Activated naive CD8-positive, alpha-beta T cell (primary cell): ENCODE measurements around the gene UBTD2.
"Not testable (repeated sequence)": the region's sequence is repeated elsewhere in the genome, so short reads cannot be mapped to it uniquely, and the experiment has no call there.

Experiments used
- H3K27ac Mint-ChIP-seq: one replicate; pipeline ENCODE4 v1.8.0; 2021; ENCODE audit warnings: mixed read lengths
- H3K27me3 Mint-ChIP-seq: one replicate; pipeline ENCODE4 v1.8.0; 2021; ENCODE audit warnings: mixed read lengths
- H3K36me3 Mint-ChIP-seq: one replicate; pipeline ENCODE4 v1.8.0; 2021; ENCODE audit warnings: mixed read lengths
- H3K4me1 Mint-ChIP-seq: one replicate; pipeline ENCODE4 v1.8.0; 2021; ENCODE audit warnings: low read depth, mixed read lengths
- H3K4me3 Mint-ChIP-seq: one replicate; pipeline ENCODE4 v1.8.0; 2021; ENCODE audit warnings: mild to moderate bottlenecking, mixed read lengths
- H3K9me3 Mint-ChIP-seq: one replicate; pipeline ENCODE4 v1.8.0; 2021; ENCODE audit warnings: low read depth, mixed read lengths

The UBTD2 gene, protein sequence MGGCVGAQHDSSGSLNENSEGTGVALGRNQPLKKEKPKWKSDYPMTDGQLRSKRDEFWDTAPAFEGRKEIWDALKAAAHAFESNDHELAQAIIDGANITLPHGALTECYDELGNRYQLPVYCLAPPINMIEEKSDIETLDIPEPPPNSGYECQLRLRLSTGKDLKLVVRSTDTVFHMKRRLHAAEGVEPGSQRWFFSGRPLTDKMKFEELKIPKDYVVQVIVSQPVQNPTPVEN

GRCh38 chr5:172283020-172283861, at the start of gene UBTD2:
Gene UBTD2, minus strand, starts transcription at chr5:172283764. Its CDS starts 99 bp downstream, at chr5:172283665.
- Mint-ChIP-seq H3K36me3 (no peaks in the 10 kb centered on the region), H3K27me3 (no peaks in the 10 kb centered on the region), H3K4me3 (peak within 1 kb of the TSS; percentile 90), H3K9me3 (no peaks in the 10 kb centered on the region), H3K4me1 (peaks cover 29% of the 10 kb centered on the region), H3K27ac (peak within 1 kb of the TSS; percentile 46)

GRCh38 chr5:172326901-172327300, 43.3 kb upstream of the UBTD2 start:
- H3K9me3 Mint-ChIP-seq, H3K27me3 Mint-ChIP-seq, H3K27ac Mint-ChIP-seq, H3K4me3 Mint-ChIP-seq, H3K36me3 Mint-ChIP-seq, H3K4me1 Mint-ChIP-seq: not testable (repeated sequence)

DNA sequence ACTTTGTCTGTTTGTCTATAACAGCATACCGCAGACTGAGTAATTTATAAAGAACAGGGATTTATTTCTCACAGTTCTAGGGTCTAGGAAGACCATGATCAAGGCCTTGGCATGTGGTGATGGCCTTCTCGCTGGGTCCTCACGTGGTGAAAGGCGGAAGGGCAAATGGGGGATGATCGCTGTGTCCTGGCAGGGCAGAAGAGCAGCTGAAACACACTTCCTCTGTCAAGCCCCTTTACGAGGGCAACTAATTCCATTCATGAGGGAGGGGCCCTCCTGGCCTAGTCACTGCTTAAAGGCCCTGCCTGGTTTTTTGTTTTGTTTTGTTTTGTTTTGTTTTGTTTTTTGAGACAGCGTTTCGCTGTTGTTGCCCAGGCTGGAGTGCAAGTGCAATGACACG, 41.9 kb upstream of the UBTD2 start:
- H3K4me3 Mint-ChIP-seq: no peak overlapping the region
- no peak overlapping the region for H3K27ac Mint-ChIP-seq
- no peaks in the 10 kb centered on the region for H3K9me3 Mint-ChIP-seq
- H3K27me3 Mint-ChIP-seq: no peaks in the 10 kb centered on the region
- H3K4me1 Mint-ChIP-seq: no peaks in the 10 kb centered on the region
- H3K36me3 Mint-ChIP-seq: no peaks in the 10 kb centered on the region

DNA sequence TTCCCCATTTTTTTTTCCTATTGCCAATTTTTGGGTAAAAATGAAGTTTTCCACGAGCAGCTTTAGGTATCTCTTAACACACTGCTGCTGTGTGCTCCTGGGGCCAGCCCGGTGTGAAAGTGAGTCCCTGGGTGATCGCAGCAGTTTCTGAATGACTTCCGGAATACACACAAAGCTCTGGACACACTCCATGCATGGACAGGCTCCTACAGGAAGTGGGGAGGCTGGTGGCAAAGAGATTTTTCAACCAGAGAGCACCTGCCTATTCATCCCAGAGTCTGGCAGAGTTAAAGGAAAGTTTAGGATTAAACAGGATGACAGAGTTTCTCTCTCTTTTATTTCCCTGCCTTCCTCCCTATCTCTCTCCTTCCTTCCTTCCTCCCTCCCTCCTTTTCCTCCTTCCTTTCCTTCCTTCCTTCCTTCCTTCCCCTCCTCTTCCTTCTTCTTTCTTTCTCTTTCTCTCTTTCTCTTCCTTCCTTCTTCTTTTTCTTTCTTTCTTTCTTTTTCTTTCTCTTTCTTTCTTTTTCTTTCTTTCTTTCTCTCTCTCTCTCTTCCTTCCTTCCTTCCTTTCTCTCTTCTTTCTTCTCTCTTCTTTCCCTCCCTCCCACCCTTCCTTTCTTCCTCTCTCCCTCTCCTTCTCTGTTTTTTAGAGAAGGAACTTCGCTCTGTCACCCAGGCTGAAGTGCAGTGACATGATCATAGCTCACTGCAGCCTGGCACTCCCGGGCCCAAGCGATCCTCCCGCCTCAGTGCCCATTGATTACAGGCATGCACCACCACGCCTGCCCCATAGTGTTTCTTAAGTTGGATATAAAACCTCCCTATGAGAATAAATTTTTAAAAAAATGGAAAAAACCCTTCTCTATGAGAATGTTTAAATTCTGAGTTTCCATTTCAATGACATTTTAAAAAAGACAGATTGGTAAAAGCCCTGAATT, 38.7 kb upstream of the UBTD2 start:
- Mint-ChIP-seq H3K9me3 (no peaks in the 10 kb centered on the region), H3K4me3 (no peak overlapping the region), H3K4me1 (no peaks in the 10 kb centered on the region), H3K36me3 (no peaks in the 10 kb centered on the region), H3K27me3 (no peaks in the 10 kb centered on the region), H3K27ac (no peak overlapping the region)

GRCh38 chr5:172321593-172321992, 38.0 kb upstream of the UBTD2 start:
- Mint-ChIP-seq H3K9me3 (no peaks in the 10 kb centered on the region), H3K27ac (no peak overlapping the region), H3K4me3 (no peak overlapping the region), H3K36me3 (no peaks in the 10 kb centered on the region), H3K4me1 (no peaks in the 10 kb centered on the region), H3K27me3 (no peaks in the 10 kb centered on the region)

DNA sequence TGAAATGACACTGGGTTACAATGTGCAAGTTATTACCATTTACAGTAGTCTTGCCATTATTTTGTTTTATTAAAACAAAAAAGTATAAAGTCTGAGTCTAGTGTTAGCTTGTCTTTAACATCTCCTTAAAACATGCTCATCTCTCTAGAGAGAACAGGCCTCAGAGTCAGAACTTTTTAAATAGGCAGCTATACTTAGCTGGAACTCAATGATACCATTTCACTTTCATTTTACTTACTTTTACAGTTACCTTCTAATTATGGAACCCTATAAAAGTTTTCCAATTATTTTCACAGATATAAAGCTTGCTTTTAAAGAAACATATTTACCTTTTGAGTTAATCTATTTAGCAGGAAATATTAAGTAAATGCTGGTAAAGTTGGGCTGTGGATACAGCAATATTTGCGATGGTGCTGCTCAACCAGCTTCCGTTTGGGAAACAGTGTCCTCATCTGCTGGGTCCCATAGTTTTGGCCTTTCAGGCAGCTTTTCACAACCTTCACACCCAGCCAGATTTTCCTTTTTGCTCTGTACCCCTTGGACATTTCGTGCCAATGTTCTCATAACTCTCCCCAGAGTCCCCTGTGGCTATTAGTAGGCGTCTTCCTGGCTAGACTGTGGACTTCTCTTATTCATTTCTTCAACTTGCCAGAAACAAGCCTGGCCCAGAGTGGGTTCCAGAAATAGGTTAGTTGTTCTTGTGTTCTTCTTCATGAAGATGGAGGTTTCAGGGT, 36.3 kb upstream of the UBTD2 start:
- H3K4me1 Mint-ChIP-seq: no peaks in the 10 kb centered on the region
- no peak overlapping the region for H3K27ac Mint-ChIP-seq
- no peaks in the 10 kb centered on the region for H3K9me3 Mint-ChIP-seq
- no peaks in the 10 kb centered on the region for H3K36me3 Mint-ChIP-seq
- no peaks in the 10 kb centered on the region for H3K27me3 Mint-ChIP-seq
- H3K4me3 Mint-ChIP-seq: no peak overlapping the region

- Mint-ChIP-seq H3K36me3 (no peaks in the 10 kb centered on the region), H3K9me3 (no peaks in the 10 kb centered on the region), H3K27ac (no peak overlapping the region), H3K4me1 (no peaks in the 10 kb centered on the region), H3K4me3 (no peak overlapping the region), H3K27me3 (no peaks in the 10 kb centered on the region)
Measured at GRCh38 chr5:172315587-172316493, 32.3 kb upstream of the UBTD2 start.

- Mint-ChIP-seq H3K9me3 (no peaks in the 10 kb centered on the region), H3K27me3 (no peaks in the 10 kb centered on the region), H3K27ac (no peak overlapping the region), H3K4me1 (no peaks in the 10 kb centered on the region), H3K4me3 (no peak overlapping the region), H3K36me3 (no peaks in the 10 kb centered on the region)
Measured at GRCh38 chr5:172313915-172314314, 30.4 kb upstream of the UBTD2 start.

- H3K27ac Mint-ChIP-seq: no peak overlapping the region
- H3K27me3 Mint-ChIP-seq: no peaks in the 10 kb centered on the region
- no peak overlapping the region for H3K4me3 Mint-ChIP-seq
- no peaks in the 10 kb centered on the region for H3K9me3 Mint-ChIP-seq
- H3K4me1 Mint-ChIP-seq: no peaks in the 10 kb centered on the region
- no peaks in the 10 kb centered on the region for H3K36me3 Mint-ChIP-seq
Measured at GRCh38 chr5:172312286-172312685, 28.7 kb upstream of the UBTD2 start.

- Mint-ChIP-seq H3K9me3 (no peaks in the 10 kb centered on the region), H3K4me3 (no peak overlapping the region), H3K36me3 (no peaks in the 10 kb centered on the region), H3K27ac (no peak overlapping the region), H3K4me1 (no peaks in the 10 kb centered on the region), H3K27me3 (no peaks in the 10 kb centered on the region)
Measured at GRCh38 chr5:172311605-172312004, 28.0 kb upstream of the UBTD2 start.

DNA sequence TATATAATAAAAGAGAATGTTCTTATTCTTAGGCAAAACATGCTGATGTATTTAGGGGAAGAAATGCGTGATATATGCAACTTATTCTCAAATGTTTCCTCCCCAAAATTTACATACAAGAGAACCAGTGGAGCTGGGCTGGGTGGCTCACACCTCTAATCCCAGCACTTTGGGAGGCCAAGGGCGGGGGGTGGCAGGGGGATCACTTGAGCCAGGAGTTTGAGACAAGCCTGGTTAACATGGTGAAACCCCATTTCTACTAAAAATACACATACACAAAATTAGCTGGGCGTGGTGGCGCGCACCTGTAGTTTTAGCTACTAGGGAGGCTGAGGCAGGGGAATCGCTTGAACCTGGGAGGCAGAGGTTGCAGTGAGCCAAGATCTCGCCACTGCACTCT, 27.5 kb upstream of the UBTD2 start:
- Mint-ChIP-seq H3K27me3 (no peaks in the 10 kb centered on the region), H3K27ac (no peak overlapping the region), H3K36me3 (no peaks in the 10 kb centered on the region), H3K9me3 (no peaks in the 10 kb centered on the region), H3K4me1 (no peaks in the 10 kb centered on the region), H3K4me3 (no peak overlapping the region)

DNA sequence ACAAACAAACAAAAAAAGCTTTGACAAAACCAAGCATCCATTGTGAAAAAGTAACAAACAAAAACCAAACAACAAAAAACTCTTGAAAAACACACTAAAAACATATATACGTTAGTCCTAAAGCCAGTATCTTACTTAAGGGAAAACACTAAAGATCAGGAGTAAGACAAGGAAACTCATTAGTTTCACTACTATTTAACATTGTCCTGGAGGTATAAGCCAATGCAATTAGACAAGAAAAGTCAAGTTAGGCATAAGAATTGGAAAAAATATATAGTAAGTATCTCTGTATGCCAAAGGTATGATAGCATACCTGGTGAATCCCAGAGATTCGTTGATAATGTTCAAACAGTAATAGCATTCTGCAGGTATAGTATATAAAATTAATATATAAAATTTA, 21.8 kb upstream of the UBTD2 start:
- no peaks in the 10 kb centered on the region for H3K9me3 Mint-ChIP-seq
- no peaks in the 10 kb centered on the region for H3K4me1 Mint-ChIP-seq
- no peaks in the 10 kb centered on the region for H3K36me3 Mint-ChIP-seq
- H3K4me3 Mint-ChIP-seq: no peak overlapping the region
- H3K27ac Mint-ChIP-seq: no peak overlapping the region
- H3K27me3 Mint-ChIP-seq: no peaks in the 10 kb centered on the region

GRCh38 chr5:172303572-172304335, 20.2 kb upstream of the UBTD2 start:
- no peak overlapping the region for H3K4me3 Mint-ChIP-seq
- H3K4me1 Mint-ChIP-seq: no peaks in the 10 kb centered on the region
- H3K9me3 Mint-ChIP-seq: no peaks in the 10 kb centered on the region
- H3K27me3 Mint-ChIP-seq: no peaks in the 10 kb centered on the region
- no peaks in the 10 kb centered on the region for H3K36me3 Mint-ChIP-seq
- no peak overlapping the region for H3K27ac Mint-ChIP-seq
